Fibroblast of peridontal ligament (primary cell): ENCODE data around the gene JAK2.

ENCODE experiments used
- DNase-seq: peaks from one replicate; pipeline ENCODE4 v3.0.0-alpha.2; 2010; ENCODE audit errors: extremely low read depth

JAK2 gene

GRCh38 chr9:5140151-5140550 lies 155.1 kb downstream of the JAK2 start:
- DNase-seq, result no peak

GRCh38 chr9:5144217-5144616 lies 159.1 kb downstream of the JAK2 start:
- no peak for DNase-seq

- no peak for DNase-seq
Measured at GRCh38 chr9:5146241-5146640, 161.2 kb downstream of the JAK2 start.
